ENCODE results near the gene B9D1.

The B9D1 gene

GRCh38 chr17:19299866-19300265 lies 62.7 kb downstream of the B9D1 start:
- no peak overlapping the region for H3K27ac ChIP-seq (ENCODE audit: low read length)
- no peak overlapping the region for H3K4me3 ChIP-seq (ENCODE audit: low read depth in 1 of 2, low read length in 2 of 2)
- no peak overlapping the region for H3K4me2 ChIP-seq (ENCODE audit: insufficient read depth, low read length)
- H3K27me3 ChIP-seq (ENCODE audit: insufficient read depth, low read length, poor library complexity), result peaks cover 41% of the 10 kb centered on the region
- H3K9me3 ChIP-seq (ENCODE audit: insufficient read depth, low read length, severe bottlenecking), result no peaks in the 10 kb centered on the region
- no peak for TF ChIP-seq EZH2 (IDR thresholded peaks at IDR 0.05; ENCODE audit: borderline replicate concordance, low read depth, low read length, severe bottlenecking)
- no peak for TF ChIP-seq CTCF (IDR thresholded peaks at IDR 0.05; ENCODE audit: borderline replicate concordance, extremely low read depth, low read length, poor library complexity, severe bottlenecking)
- H3K9ac ChIP-seq (ENCODE audit: low read depth, low read length), result no peak overlapping the region
- DNase-seq (no peak), ATAC-seq (ENCODE audit: insufficient read depth, low read depth) (no peak)
- peaks cover 5% of the 10 kb centered on the region for H3K4me1 ChIP-seq (ENCODE audit: insufficient read depth, low read length)
- no peaks in the 10 kb centered on the region for H3K36me3 ChIP-seq (ENCODE audit: insufficient read depth, low read length)
- H2AFZ ChIP-seq (ENCODE audit: low read depth, low read length), result no peak overlapping the region
- peaks cover 45% of the 10 kb centered on the region for H4K20me1 ChIP-seq (ENCODE audit: insufficient read depth, low read length)
- H3K79me2 ChIP-seq (ENCODE audit: insufficient read depth, low read length), result no peaks in the 10 kb centered on the region

- Histone ChIP-seq H3K4me2 (ENCODE audit: insufficient read depth, low read length) (no peak overlapping the region), H3K9me3 (ENCODE audit: insufficient read depth, low read length, severe bottlenecking) (no peaks in the 10 kb centered on the region), H3K36me3 (ENCODE audit: insufficient read depth, low read length) (no peaks in the 10 kb centered on the region), H3K27me3 (ENCODE audit: insufficient read depth, low read length, poor library complexity) (peaks cover 41% of the 10 kb centered on the region), H3K27ac (ENCODE audit: low read length) (no peak overlapping the region), H3K79me2 (ENCODE audit: insufficient read depth, low read length) (no peaks in the 10 kb centered on the region), H3K9ac (ENCODE audit: low read depth, low read length) (no peak overlapping the region), H2AFZ (ENCODE audit: low read depth, low read length) (no peak overlapping the region), H3K4me3 (ENCODE audit: low read depth in 1 of 2, low read length in 2 of 2) (no peak overlapping the region), H4K20me1 (ENCODE audit: insufficient read depth, low read length) (peaks cover 41% of the 10 kb centered on the region), H3K4me1 (ENCODE audit: insufficient read depth, low read length) (no peaks in the 10 kb centered on the region; the same call in 1 of the 2 replicates)
- TF ChIP-seq EZH2 (IDR thresholded peaks at IDR 0.05; ENCODE audit: borderline replicate concordance, low read depth, low read length, severe bottlenecking), result no peak
- TF ChIP-seq CTCF (IDR thresholded peaks at IDR 0.05; ENCODE audit: borderline replicate concordance, extremely low read depth, low read length, poor library complexity, severe bottlenecking), result no peak
- no peak for DNase-seq
- ATAC-seq (ENCODE audit: insufficient read depth, low read depth), result no peak
These were observed 63.2 kb downstream of the B9D1 start for GRCh38 chr17:19299214-19299747.

- H3K4me2 ChIP-seq (ENCODE audit: insufficient read depth, low read length), result no peak overlapping the region
- H3K9me3 ChIP-seq (ENCODE audit: insufficient read depth, low read length, severe bottlenecking), result no peaks in the 10 kb centered on the region
- no peak overlapping the region for H3K4me3 ChIP-seq (ENCODE audit: low read depth in 1 of 2, low read length in 2 of 2)
- DNase-seq (no peak), ATAC-seq (ENCODE audit: insufficient read depth, low read depth) (no peak)
- H2AFZ ChIP-seq (ENCODE audit: low read depth, low read length), result no peak overlapping the region
- H3K27me3 ChIP-seq (ENCODE audit: insufficient read depth, low read length, poor library complexity), result peaks cover 41% of the 10 kb centered on the region
- no peaks in the 10 kb centered on the region for H3K36me3 ChIP-seq (ENCODE audit: insufficient read depth, low read length)
- no peaks in the 10 kb centered on the region for H3K79me2 ChIP-seq (ENCODE audit: insufficient read depth, low read length)
- H3K4me1 ChIP-seq (ENCODE audit: insufficient read depth, low read length), result no peaks in the 10 kb centered on the region
- peaks cover 39% of the 10 kb centered on the region for H4K20me1 ChIP-seq (ENCODE audit: insufficient read depth, low read length)
- TF ChIP-seq CTCF (IDR thresholded peaks at IDR 0.05; ENCODE audit: borderline replicate concordance, extremely low read depth, low read length, poor library complexity, severe bottlenecking) (no peak), EZH2 (IDR thresholded peaks at IDR 0.05; ENCODE audit: borderline replicate concordance, low read depth, low read length, severe bottlenecking) (no peak)
- H3K9ac ChIP-seq (ENCODE audit: low read depth, low read length), result no peak overlapping the region
- no peak overlapping the region for H3K27ac ChIP-seq (ENCODE audit: low read length)
These were observed 63.8 kb downstream of the B9D1 start for GRCh38 chr17:19298569-19299213.
